Activated naive CD4-positive, alpha-beta T cell treated with Interleukin-2 at 50 U/mL for 16 hours (primary cell): Measurements from ENCODE around the gene PIM2.
"Not testable (repeated sequence)": the region's sequence is repeated elsewhere in the genome, so short reads cannot be mapped to it uniquely, and the experiment has no call there.

Experiments used
- DNase-seq: peaks from one replicate; pipeline ENCODE4 v3.0.0-alpha.2; 2020

Gene PIM2

DNA sequence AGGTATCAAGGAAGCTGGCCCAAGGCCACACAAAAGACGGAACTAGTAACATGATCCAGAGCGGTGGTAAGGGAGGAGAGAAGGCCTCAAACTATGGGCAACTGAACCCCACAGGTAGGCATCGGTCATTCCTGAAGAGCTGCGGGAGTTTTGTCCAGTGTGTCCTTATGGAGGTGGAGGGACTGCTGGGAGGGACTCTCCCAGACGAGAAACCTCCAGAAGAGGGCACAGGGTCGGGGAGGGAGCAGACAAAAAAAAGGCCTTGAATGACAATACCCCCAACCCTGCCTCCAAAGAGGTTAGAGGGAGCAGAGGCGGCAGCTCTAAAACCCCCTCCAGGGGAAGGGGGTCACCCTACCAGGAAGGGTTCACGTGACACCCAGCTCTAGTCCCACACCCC lies 14.6 kb downstream of the PIM2 start:
- no peak for DNase-seq

DNA sequence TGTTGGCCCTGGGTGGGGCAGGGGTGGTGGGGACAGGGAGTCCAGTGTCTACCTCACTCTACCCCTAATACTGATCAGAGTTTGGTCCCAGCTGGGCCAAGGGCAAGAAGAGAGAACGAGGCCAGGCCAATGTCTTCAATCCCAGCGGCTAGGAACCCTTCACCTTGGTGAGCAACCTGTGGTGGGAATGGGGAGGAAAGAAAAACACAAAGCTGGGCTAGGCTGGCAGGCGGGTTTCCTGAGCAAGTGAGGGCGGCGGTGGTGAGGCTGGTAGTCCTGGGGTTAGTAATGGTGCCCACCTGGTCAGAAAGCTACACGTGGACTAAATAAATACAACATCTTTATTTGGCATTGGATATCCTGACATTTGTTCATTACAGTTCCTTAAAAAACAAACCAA lies 15.5 kb downstream of the PIM2 start:
- no peak for DNase-seq

DNA sequence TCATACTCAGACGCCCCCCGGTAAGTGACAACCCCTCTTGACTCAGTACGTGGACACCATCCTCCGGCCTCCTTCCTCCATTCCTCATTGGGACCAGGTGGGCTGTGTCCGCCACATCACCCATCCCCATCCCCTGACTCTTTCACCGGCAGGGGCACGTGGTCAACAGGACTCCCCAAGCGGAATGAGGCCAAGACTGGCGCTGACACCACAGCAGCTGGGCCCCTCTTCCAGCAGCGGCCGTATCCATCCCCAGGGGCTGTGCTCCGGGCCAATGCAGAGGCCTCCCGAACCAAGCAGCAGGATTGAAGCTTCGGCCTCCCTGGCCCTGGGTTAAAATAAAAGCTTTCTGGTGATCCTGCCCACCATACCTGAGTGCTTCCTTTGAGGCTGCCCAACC lies 16.0 kb downstream of the PIM2 start:
- DNase-seq, result no peak

DNA sequence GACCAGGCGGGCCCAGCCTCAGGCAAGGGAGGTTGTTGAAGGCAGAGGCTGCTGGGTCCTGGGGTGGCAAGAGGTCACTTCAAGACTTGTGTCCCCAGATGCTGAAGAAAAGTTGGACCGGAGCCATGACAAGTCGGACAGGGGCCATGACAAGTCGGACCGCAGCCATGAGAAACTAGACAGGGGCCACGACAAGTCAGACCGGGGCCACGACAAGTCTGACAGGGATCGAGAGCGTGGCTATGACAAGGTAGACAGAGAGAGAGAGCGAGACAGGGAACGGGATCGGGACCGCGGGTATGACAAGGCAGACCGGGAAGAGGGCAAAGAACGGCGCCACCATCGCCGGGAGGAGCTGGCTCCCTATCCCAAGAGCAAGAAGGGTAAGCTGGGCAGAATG lies 16.7 kb downstream of the PIM2 start:
- no peak for DNase-seq

DNA sequence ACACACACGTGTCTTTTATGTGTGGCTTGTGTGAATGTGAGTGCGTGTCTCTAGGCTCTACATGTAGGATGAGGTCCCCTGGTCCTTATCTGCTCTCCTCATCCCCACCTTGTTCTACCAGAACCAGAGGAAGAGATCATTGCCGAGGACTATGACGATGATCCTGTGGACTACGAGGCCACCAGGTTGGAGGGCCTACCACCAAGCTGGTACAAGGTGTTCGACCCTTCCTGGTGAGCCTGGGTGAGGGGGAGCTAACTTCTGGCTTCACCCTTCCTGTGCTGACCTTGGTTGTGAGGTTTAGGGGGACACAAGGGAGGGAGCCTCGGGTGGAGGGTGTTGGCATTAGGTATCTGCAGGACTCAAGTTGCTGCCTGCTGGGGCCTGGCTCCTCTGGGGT lies 17.8 kb downstream of the PIM2 start:
- no peak for DNase-seq

- no peak for DNase-seq
These were observed 19.8 kb downstream of the PIM2 start for GRCh38 chrX:48899078-48899410.

- DNase-seq, result peak; percentile 86
These were observed 21.1 kb downstream of the PIM2 start, which contains the start of the genes PQBP1 and TIMM17B for GRCh38 chrX:48897625-48898306. Gene PQBP1, plus strand, starts transcription at chrX:48897930. Its CDS starts 580 bp downstream, at chrX:48898510. Gene TIMM17B, minus strand, starts transcription at chrX:48897768. Its CDS starts 19 bp downstream, at chrX:48897749.

- peak; percentile 65 for DNase-seq
These were observed 21.6 kb downstream of the PIM2 start for GRCh38 chrX:48897157-48897624.

DNA sequence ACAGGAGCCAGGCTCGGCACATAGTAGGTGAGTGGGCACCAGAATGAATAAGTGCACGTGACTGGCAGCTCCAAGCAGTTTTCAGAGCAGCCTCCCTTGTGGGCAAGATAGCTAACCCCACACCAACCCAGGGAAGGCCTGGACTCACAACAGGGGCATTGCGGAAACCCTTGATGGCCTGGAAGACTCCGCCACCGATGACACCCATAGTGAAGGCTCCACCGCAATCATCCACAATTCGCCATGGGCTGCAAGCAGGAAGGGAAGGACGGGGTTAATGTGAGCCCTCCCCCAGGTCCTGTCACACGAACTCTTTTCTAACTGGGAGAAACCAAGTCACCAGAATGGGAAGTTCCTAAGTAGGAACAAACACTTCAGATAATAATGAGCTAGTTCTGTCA lies 22.2 kb downstream of the PIM2 start:
- no peak for DNase-seq

DNA sequence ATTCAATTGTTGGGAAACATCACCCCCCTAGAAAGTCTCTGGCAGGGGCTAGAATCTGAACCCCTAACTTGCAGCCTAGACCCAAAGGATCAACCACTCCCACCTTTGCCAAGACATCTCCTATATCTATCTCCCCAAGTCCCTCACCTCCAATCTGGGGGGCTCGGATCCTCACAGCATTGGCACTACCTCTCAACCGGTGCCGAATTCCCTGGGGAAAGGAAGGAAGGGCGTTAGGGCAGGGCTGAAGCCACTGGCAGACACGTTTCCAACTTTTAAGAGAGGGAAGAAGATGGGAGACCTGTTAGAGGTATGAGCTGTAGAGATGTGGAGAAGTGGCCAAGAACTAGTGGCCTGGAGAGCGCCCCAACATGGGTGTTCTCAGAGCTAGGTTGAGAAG lies 23.9 kb downstream of the PIM2 start:
- no peak for DNase-seq

- no peak for DNase-seq
These were observed 25.1 kb downstream of the PIM2 start for GRCh38 chrX:48893556-48894348.

DNA sequence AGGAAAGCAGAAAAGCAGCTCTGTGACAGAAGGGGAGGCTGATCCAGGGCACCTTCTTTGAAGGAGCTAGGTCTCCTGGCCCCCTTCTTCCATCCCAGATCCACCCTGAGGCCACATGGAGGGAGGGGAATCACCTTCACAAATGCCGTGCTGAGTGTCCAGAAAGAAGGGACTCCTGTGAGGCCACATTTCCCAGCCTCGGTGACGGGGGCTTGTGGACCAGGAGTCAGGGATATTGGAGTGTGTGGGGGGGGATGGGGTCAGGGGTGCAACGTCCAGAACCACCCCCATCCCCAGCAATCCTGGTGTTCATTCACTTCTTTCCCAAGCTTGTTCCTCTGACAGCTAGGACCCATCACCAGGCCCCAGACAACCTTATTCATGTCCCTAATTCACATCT lies 25.9 kb downstream of the PIM2 start:
- no peak for DNase-seq

- peak; percentile 78 for DNase-seq
These were observed 27.2 kb downstream of the PIM2 start for GRCh38 chrX:48891402-48892288.

DNA sequence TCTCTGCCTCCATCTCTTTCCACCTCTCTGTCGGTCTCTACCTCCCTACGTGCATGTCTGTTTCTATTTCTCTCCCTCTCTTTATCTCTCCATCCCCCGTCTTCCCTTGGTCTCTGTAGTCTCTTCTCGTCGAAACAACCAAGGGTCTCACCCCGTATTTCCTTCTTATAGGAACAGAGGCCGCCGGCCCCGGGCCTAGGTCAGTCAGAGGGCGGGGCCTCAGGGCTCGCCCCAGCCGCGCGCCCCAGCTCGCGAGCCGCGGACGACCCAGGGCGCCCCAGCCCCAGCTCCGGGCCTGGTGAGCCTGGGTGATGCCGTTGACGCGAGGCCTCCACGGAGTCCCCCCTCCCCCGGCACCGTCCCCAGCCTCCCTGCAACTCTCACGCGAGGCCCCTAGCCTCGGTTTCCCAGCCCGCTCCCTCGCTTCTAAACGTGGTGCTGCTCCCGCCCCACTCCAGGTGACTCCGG lies 27.9 kb downstream of the PIM2 start:
- peak; percentile 20 for DNase-seq

- peak; percentile 20 for DNase-seq
These were observed 28.4 kb downstream of the PIM2 start for GRCh38 chrX:48890296-48890925.

DNA sequence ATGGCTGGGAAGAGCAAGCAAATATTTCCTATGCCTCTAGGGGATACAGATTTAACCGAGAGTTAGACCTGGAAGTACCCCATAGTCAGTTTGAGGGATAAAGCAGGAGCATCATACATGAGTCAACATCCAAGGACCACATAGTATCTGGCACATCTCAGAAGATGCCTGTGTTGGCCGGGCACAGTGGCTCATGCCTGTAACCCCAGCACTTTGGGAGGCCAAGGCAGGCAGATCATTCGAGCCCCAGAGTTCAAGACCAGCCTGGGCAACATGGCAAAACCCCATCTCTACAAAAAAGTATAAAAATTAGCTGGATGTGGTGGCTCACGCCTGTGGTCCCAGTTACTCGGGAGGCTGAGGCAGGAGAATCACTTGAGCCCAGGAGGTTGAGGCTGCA lies 32.2 kb downstream of the PIM2 start:
- DNase-seq, result not testable (repeated sequence)

DNA sequence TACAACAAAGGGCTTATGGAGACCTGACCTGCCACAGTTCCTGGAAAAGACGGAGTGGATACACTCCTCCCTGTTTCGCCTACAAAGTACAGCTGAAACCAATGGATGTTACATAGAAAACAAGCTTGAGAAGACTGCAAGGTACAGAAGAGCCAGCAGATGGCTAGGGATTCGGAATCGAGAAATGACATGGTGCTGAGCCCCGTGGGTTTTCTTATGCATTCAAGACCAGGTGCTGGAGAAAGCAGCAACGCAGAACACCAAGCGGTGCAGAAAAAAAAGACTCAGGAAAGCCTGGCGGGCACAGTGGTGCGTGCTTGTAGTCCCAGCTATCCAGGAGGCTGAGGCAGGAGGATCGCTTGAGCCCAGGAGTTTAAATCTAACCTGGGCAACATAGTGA lies 35.1 kb downstream of the PIM2 start:
- no peak for DNase-seq

DNA sequence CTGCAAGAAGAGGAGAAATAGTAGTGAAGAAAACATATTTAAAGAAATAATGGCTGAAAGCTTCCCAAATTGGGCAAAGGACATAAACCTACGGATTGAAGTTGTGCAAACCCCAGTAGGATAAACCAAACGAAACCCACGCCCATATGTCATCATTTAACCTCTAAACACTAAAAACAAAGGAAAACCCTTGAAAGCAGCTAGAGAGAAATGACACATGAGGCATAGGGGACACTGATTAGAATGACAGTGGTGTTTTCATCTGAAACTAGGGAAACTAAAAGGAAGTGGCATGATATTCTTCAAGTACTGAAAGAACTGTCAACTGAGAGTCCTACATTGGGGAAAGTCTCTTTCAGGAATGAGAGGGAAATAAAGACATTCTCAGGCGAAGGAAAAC lies 41.9 kb downstream of the PIM2 start:
- not testable (repeated sequence) for DNase-seq

DNA sequence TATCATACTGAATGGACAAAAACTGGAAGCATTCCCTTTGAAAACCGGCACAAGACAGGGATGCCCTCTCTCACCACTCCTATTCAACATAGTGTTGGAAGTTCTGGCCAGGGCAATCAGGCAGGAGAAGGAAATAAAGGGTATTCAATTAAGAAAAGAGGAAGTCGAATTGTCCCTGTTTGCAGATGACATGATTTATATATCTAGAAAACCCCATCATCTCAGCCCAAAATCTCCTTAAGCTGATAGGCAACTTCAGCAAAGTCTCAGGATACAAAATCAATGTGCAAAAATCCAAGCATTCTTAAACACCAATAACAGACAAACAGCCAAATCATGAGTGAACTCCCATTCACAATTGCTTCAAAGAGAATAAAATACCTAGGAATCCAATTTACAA lies 46.8 kb downstream of the PIM2 start:
- DNase-seq, result not testable (repeated sequence)

- no peak for DNase-seq
These were observed 54.6 kb downstream of the PIM2 start for GRCh38 chrX:48864210-48864609.
